K562 (cell line): ENCODE measurements around the gene TMEM270. TPM values are rescaled to one million over a fixed set of nuclear protein-coding genes. Genes with fewer than 3 reads are reported as not detected.

Source experiments
- BCL6 ChIP-seq: fragments of 250-450 bp; sonication (Bioruptor Pico); IDR thresholded peaks from 2 replicates; pipeline ENCODE4 v1.4.0; 2020
- EZH2 ChIP-seq: IDR thresholded peaks from 2 replicates; pipeline ENCODE4 v1.6.1; 2012; ENCODE audit warnings: low read depth, mild to moderate bottlenecking, inconsistent platforms, low read length, borderline replicate concordance
- FOXP4 ChIP-seq: sonication (generic); formaldehyde crosslinking; IDR thresholded peaks from 2 replicates; pipeline ENCODE4 v1.8.0; 2022; ENCODE audit warnings: mild to moderate bottlenecking, missing genetic modification reagents, borderline replicate concordance
- MYNN ChIP-seq, 2 experiments: sonication (generic); formaldehyde crosslinking in 1 of 2; IDR thresholded peaks; 2 replicates each; pipeline versions ENCODE4 v1.5.0 to v1.6.1; 2016 to 2020; ENCODE audit warnings: antibody characterized with exemption in 1 of 2, missing genetic modification reagents in 1 of 2
- PTTG1 ChIP-seq: fragments of 450-650 bp; IDR thresholded peaks from 2 replicates; pipeline ENCODE4 v1.6.1; 2016; ENCODE audit warnings: low read depth, mild to moderate bottlenecking, missing genetic modification characterization, missing compliant biosample characterization
- RBFOX2 ChIP-seq: fragments of 200-400 bp; formaldehyde crosslinking; IDR thresholded peaks from 2 replicates; pipeline ENCODE4 v1.6.1; 2017; ENCODE audit warnings: low read depth, mild to moderate bottlenecking, low read length, moderate library complexity
- ZFPM2 ChIP-seq: fragments of 250-450 bp; sonication (Bioruptor Pico); IDR thresholded peaks from 2 replicates; pipeline ENCODE4 v1.5.1; 2022; ENCODE audit warnings: mild to moderate bottlenecking
- polyA plus RNA-seq, 8 experiments: library from polyadenylated mRNA; depleted of rRNA in 4 of 8; stranded (reverse) in 5 of 8; unstranded in 3 of 8; fragments of >200 nt; fragmentation: Nextera tagmentation in 2 of 8; fragmentation: Illumina TruSeq in 1 of 8; extraction: Ambion mirVana in 2 of 8; extraction: Trizol in 1 of 8; gene quantifications; 2 replicates each; pipeline versions ENCODE4 v1.2.1 to v1.2.3, GENCODE V29; 2011 to 2014; ENCODE audit warnings: inconsistent platforms in 1 of 8, missing spikeins in 1 of 8
- total RNA-seq, 7 experiments: library from RNA; depleted of rRNA in 6 of 7; stranded (reverse); fragments of >200 nt in 6 of 7; fragmentation: Illumina TruSeq in 2 of 7; extraction: Trizol in 2 of 7; gene quantifications; 2 replicates each; pipeline versions ENCODE4 v1.2.1 to v1.2.3, GENCODE V29; 2011 to 2021; ENCODE audit warnings: low replicate concordance in 1 of 7
- TF ChIP-seq, protein P1 (sequence below): sonication (generic); formaldehyde crosslinking; IDR thresholded peaks from 2 replicates; pipeline ENCODE4 v1.8.0; 2022; ENCODE audit warnings: missing genetic modification reagents, mild to moderate bottlenecking, borderline replicate concordance
- TF ChIP-seq, protein P2 (sequence below): sonication (generic); formaldehyde crosslinking; IDR thresholded peaks from 2 replicates; pipeline ENCODE4 v1.9.0; 2022; ENCODE audit warnings: mild to moderate bottlenecking, missing genetic modification reagents
- TF ChIP-seq, protein P3 (sequence below): fragments of 450-650 bp; IDR thresholded peaks from 2 replicates; pipeline ENCODE4 v1.6.1; 2014; ENCODE audit warnings: low read depth, mild to moderate bottlenecking, moderate library complexity, borderline replicate concordance

The TMEM270 gene
- total and polyA plus RNA-seq, 9 of the 15 experiments (the other 6 are each of a cell fraction or from before 2014, with no cell fraction given): not detected

DNA sequence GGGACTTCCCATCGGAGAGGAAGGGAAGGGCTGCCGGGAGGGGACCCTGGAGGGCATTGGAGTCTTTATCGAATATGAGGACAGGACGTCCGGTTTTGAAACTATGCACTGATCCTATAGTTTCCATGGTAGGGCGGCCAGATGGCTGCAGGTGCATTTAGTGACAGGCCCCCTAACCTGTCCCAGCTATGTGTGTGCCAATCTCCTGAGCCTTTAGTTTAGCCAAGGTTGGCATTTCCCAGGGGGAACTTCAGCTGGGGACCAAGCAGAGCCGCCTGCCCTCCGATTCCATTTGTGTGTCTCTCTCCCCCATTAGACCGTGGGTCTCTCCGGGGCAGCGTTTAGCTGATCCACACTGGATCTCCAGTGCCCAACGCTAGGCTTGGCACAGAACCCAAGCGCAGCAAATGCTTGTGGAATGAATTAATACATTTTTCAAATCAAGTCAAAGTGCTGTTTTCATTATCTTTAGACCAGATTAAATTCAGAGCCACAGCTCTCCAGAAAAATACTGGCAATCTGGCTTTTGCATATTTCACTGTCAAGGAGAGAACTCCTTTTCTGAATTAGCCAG, 19.9 kb downstream of the TMEM270 start (continued):
- TF ChIP-seq, protein P1, sequence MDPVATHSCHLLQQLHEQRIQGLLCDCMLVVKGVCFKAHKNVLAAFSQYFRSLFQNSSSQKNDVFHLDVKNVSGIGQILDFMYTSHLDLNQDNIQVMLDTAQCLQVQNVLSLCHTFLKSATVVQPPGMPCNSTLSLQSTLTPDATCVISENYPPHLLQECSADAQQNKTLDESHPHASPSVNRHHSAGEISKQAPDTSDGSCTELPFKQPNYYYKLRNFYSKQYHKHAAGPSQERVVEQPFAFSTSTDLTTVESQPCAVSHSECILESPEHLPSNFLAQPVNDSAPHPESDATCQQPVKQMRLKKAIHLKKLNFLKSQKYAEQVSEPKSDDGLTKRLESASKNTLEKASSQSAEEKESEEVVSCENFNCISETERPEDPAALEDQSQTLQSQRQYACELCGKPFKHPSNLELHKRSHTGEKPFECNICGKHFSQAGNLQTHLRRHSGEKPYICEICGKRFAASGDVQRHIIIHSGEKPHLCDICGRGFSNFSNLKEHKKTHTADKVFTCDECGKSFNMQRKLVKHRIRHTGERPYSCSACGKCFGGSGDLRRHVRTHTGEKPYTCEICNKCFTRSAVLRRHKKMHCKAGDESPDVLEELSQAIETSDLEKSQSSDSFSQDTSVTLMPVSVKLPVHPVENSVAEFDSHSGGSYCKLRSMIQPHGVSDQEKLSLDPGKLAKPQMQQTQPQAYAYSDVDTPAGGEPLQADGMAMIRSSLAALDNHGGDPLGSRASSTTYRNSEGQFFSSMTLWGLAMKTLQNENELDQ (CRISPR knock-in tag): no peak
- TF ChIP-seq EZH2: no peak
- TF ChIP-seq ZFPM2 (CRISPR knock-in tag): no peak
- TF ChIP-seq, protein P2, sequence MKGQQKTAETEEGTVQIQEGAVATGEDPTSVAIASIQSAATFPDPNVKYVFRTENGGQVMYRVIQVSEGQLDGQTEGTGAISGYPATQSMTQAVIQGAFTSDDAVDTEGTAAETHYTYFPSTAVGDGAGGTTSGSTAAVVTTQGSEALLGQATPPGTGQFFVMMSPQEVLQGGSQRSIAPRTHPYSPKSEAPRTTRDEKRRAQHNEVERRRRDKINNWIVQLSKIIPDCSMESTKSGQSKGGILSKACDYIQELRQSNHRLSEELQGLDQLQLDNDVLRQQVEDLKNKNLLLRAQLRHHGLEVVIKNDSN: no peak
- TF ChIP-seq PTTG1 (tag): no peak
- TF ChIP-seq, protein P3, sequence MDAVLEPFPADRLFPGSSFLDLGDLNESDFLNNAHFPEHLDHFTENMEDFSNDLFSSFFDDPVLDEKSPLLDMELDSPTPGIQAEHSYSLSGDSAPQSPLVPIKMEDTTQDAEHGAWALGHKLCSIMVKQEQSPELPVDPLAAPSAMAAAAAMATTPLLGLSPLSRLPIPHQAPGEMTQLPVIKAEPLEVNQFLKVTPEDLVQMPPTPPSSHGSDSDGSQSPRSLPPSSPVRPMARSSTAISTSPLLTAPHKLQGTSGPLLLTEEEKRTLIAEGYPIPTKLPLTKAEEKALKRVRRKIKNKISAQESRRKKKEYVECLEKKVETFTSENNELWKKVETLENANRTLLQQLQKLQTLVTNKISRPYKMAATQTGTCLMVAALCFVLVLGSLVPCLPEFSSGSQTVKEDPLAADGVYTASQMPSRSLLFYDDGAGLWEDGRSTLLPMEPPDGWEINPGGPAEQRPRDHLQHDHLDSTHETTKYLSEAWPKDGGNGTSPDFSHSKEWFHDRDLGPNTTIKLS: no peak
- no peak for TF ChIP-seq BCL6 (CRISPR knock-in tag)
- no peak for TF ChIP-seq RBFOX2
- no peak for TF ChIP-seq MYNN (IDR thresholded peaks at IDR 0.05)
- no peak for TF ChIP-seq MYNN (CRISPR knock-in tag; IDR thresholded peaks at IDR 0.05)
- no peak for TF ChIP-seq FOXP4 (CRISPR knock-in tag)
